ENCODE data around the gene GCH1.

The GCH1 gene

DNA sequence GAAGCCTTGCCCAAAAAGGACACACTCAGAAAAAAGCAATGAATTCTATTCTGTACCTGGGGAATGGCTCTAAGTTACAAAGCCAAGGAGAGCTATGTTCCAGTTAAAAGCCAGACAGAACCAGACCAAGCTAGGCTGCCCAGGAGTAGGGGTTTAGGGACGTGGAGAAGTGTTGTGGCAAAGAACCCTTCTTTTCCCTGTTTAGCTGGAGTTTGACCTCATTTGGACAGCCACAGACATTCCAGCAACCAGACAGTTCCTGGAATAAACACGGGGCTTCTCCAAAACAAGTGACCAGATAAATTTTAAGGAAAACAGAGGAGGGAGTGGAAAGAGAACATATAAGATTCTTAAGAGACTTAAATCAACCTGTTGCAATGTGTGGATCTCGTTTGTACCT, 62.3 kb downstream of the GCH1 start:
- H3K9me2 ChIP-seq (ENCODE audit: low read depth, low read length), result no peaks in the 10 kb centered on the region
- H3K36me3 ChIP-seq (ENCODE audit: insufficient read depth, low read length), result no peaks in the 10 kb centered on the region
- no peaks in the 10 kb centered on the region for H4K20me1 ChIP-seq (ENCODE audit: insufficient read depth, low read length)
- H3K79me2 ChIP-seq (ENCODE audit: insufficient read depth, low read length), result no peaks in the 10 kb centered on the region
- TF ChIP-seq, protein P1, sequence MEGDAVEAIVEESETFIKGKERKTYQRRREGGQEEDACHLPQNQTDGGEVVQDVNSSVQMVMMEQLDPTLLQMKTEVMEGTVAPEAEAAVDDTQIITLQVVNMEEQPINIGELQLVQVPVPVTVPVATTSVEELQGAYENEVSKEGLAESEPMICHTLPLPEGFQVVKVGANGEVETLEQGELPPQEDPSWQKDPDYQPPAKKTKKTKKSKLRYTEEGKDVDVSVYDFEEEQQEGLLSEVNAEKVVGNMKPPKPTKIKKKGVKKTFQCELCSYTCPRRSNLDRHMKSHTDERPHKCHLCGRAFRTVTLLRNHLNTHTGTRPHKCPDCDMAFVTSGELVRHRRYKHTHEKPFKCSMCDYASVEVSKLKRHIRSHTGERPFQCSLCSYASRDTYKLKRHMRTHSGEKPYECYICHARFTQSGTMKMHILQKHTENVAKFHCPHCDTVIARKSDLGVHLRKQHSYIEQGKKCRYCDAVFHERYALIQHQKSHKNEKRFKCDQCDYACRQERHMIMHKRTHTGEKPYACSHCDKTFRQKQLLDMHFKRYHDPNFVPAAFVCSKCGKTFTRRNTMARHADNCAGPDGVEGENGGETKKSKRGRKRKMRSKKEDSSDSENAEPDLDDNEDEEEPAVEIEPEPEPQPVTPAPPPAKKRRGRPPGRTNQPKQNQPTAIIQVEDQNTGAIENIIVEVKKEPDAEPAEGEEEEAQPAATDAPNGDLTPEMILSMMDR (IDR thresholded peaks at IDR 0.05; ENCODE audit: low read length), result no peak
- no peak for TF ChIP-seq EZH2 (IDR thresholded peaks at IDR 0.05; ENCODE audit: borderline replicate concordance, low read length)
- no peaks in the 10 kb centered on the region for H3F3A ChIP-seq (ENCODE audit: insufficient read depth, low read length)
- H3K27ac ChIP-seq (ENCODE audit: low read depth, low read length, poor library complexity, severe bottlenecking), result no peak overlapping the region
- no peaks in the 10 kb centered on the region for H3K4me1 ChIP-seq (ENCODE audit: insufficient read depth, low read length, severe bottlenecking)
- H3K4me2 ChIP-seq (ENCODE audit: low read length), result no peak overlapping the region
- H3K27me3 ChIP-seq (ENCODE audit: insufficient read depth, low read length), result no peaks in the 10 kb centered on the region
- H2AFZ ChIP-seq (ENCODE audit: low read length), result no peak overlapping the region
- no peaks in the 10 kb centered on the region for H3K9me3 ChIP-seq (ENCODE audit: low read length)
- no peak overlapping the region for H3K9ac ChIP-seq (ENCODE audit: low read length)
- H3K4me3 ChIP-seq (ENCODE audit: low read depth, low read length, poor library complexity, severe bottlenecking), result no peak overlapping the region

GRCh38 chr14:54839701-54840119, 62.9 kb downstream of the GCH1 start:
- Histone ChIP-seq H3K36me3 (ENCODE audit: insufficient read depth, low read length) (no peaks in the 10 kb centered on the region), H3K27me3 (ENCODE audit: insufficient read depth, low read length) (no peaks in the 10 kb centered on the region), H3K79me2 (ENCODE audit: insufficient read depth, low read length) (no peaks in the 10 kb centered on the region), H3K9ac (ENCODE audit: low read length) (no peak overlapping the region), H3K4me1 (ENCODE audit: insufficient read depth, low read length, severe bottlenecking) (no peaks in the 10 kb centered on the region), H3K9me3 (ENCODE audit: low read length) (no peaks in the 10 kb centered on the region), H2AFZ (ENCODE audit: low read length) (no peak overlapping the region), H3K9me2 (ENCODE audit: low read depth, low read length) (no peaks in the 10 kb centered on the region), H3F3A (ENCODE audit: insufficient read depth, low read length) (no peaks in the 10 kb centered on the region), H3K4me3 (ENCODE audit: low read depth, low read length, poor library complexity, severe bottlenecking) (no peak overlapping the region), H3K27ac (ENCODE audit: low read depth, low read length, poor library complexity, severe bottlenecking) (no peak overlapping the region), H3K4me2 (ENCODE audit: low read length) (no peak overlapping the region), H4K20me1 (ENCODE audit: insufficient read depth, low read length) (no peaks in the 10 kb centered on the region)
- TF ChIP-seq, protein P1 (IDR thresholded peaks at IDR 0.05; ENCODE audit: low read length), result no peak
- no peak for TF ChIP-seq EZH2 (IDR thresholded peaks at IDR 0.05; ENCODE audit: borderline replicate concordance, low read length)

DNA sequence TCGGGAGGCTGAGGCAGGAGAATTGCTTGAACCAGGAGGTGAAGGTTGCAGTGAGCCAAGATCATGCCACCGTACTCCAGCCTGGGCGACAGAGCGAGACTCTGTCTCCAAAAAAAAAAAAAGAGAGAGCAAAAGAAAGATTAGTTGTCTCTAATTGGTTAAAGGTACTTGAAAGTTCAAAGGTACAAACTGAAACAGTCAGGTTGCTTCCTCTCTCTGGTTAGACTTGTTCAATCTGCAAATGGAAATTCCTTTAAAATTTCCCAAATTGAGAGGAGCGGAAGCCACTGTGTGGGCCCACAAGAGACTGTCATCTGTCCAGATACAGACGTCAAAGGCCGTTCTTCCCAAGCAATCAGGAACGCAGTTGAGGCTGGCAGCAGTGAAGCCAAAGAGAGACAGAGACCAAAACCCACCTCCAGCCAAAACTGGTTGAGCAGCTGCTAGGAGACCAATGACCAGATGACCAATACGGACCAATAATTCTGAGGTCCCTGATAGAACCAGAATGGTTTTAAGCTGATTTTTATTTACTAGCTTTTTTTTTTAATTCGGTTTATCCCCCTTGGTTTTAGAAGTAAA, 63.6 kb downstream of the GCH1 start:
- Histone ChIP-seq H3K27me3 (ENCODE audit: insufficient read depth, low read length) (no peaks in the 10 kb centered on the region), H3K4me1 (ENCODE audit: insufficient read depth, low read length, severe bottlenecking) (no peaks in the 10 kb centered on the region), H3F3A (ENCODE audit: insufficient read depth, low read length) (no peaks in the 10 kb centered on the region), H3K79me2 (ENCODE audit: insufficient read depth, low read length) (no peaks in the 10 kb centered on the region), H3K4me3 (ENCODE audit: low read depth, low read length, poor library complexity, severe bottlenecking) (no peak overlapping the region), H2AFZ (ENCODE audit: low read length) (no peak overlapping the region), H3K9ac (ENCODE audit: low read length) (no peak overlapping the region), H3K4me2 (ENCODE audit: low read length) (no peak overlapping the region), H4K20me1 (ENCODE audit: insufficient read depth, low read length) (no peaks in the 10 kb centered on the region), H3K9me2 (ENCODE audit: low read depth, low read length) (no peaks in the 10 kb centered on the region), H3K27ac (ENCODE audit: low read depth, low read length, poor library complexity, severe bottlenecking) (no peak overlapping the region), H3K9me3 (ENCODE audit: low read length) (no peaks in the 10 kb centered on the region), H3K36me3 (ENCODE audit: insufficient read depth, low read length) (no peaks in the 10 kb centered on the region)
- TF ChIP-seq, protein P1 (IDR thresholded peaks at IDR 0.05; ENCODE audit: low read length), result no peak
- TF ChIP-seq EZH2 (IDR thresholded peaks at IDR 0.05; ENCODE audit: borderline replicate concordance, low read length), result no peak
